WTC11 (cell line): ENCODE data around the gene ZNF880. TPM values are rescaled to one million over a fixed set of nuclear protein-coding genes. Genes with fewer than 3 reads are reported as not detected.

Source experiments
- ATAC-seq: fragments of 200-7000 bp; cut with Tn5 transposase; 2 replicates; pipeline ENCODE4 v1.10.0; 2021; ENCODE audit warnings: mild to moderate bottlenecking, moderate library complexity
- CTCF ChIA-PET: fragments of 300-600 bp; sonication (Branson Sonifier 250); formaldehyde crosslinking; loops from one replicate; lab custom pipeline; 2021; ENCODE audit warnings: antibody characterized with exemption; lab: Charles Lee
- POLR2A ChIA-PET: fragments of 350-600 bp; sonication (Branson Sonifier 250); formaldehyde crosslinking; loops from one replicate; lab custom pipeline; 2021; ENCODE audit warnings: antibody characterized with exemption; lab: Charles Lee
- DNase-seq: peaks from one replicate; pipeline ENCODE4 v3.0.0; 2021; ENCODE audit warnings: low spot score
- H3K27ac Mint-ChIP-seq: 2 replicates; pipeline ENCODE4 v1.8.0; 2021; ENCODE audit warnings: mixed read lengths
- H3K27me3 Mint-ChIP-seq: 2 replicates; pipeline ENCODE4 v1.8.0; 2021; ENCODE audit warnings: low read depth, mild to moderate bottlenecking, moderate library complexity, mixed read lengths
- H3K36me3 Mint-ChIP-seq: 2 replicates; pipeline ENCODE4 v1.8.0; 2021; ENCODE audit warnings: mixed read lengths
- H3K4me1 Mint-ChIP-seq: 2 replicates; pipeline ENCODE4 v1.8.0; 2022; ENCODE audit warnings: mixed read lengths
- H3K4me3 Mint-ChIP-seq: 2 replicates; pipeline ENCODE4 v1.8.0; 2021; ENCODE audit warnings: mild to moderate bottlenecking, moderate library complexity, mixed read lengths
- H3K9me3 Mint-ChIP-seq: 2 replicates; pipeline ENCODE4 v1.8.0; 2021; ENCODE audit warnings: mixed read lengths
- CBFB ChIP-seq: sonication (generic); formaldehyde crosslinking; IDR thresholded peaks from 2 replicates; pipeline ENCODE4 v1.8.1; 2022; ENCODE audit warnings: mild to moderate bottlenecking, low read depth, missing genetic modification reagents
- E2F1 ChIP-seq: sonication (generic); formaldehyde crosslinking; IDR thresholded peaks from 2 replicates; pipeline ENCODE4 v1.8.0; 2022; ENCODE audit warnings: mild to moderate bottlenecking, missing genetic modification reagents
- ETV6 ChIP-seq: sonication (generic); formaldehyde crosslinking; IDR thresholded peaks from 2 replicates; pipeline ENCODE4 v1.8.1; 2022; ENCODE audit warnings: mild to moderate bottlenecking, missing genetic modification reagents
- HMGXB4 ChIP-seq: sonication (generic); formaldehyde crosslinking; IDR thresholded peaks from 2 replicates; pipeline ENCODE4 v1.8.1; 2023; ENCODE audit warnings: mild to moderate bottlenecking, moderate library complexity, missing genetic modification reagents
- IRF1 ChIP-seq: sonication (generic); formaldehyde crosslinking; IDR thresholded peaks from 2 replicates; pipeline ENCODE4 v1.8.0; 2023; ENCODE audit warnings: missing genetic modification reagents
- NFYB ChIP-seq: sonication (generic); formaldehyde crosslinking; conservative IDR thresholded peaks from 2 replicates; pipeline ENCODE4 v1.8.0; 2022; ENCODE audit warnings: low read depth, missing genetic modification reagents
- NR2C2 ChIP-seq: sonication (generic); formaldehyde crosslinking; IDR thresholded peaks from 2 replicates; pipeline ENCODE4 v1.8.0; 2022; ENCODE audit warnings: mild to moderate bottlenecking, missing genetic modification reagents
- PRDM15 ChIP-seq: sonication (generic); formaldehyde crosslinking; IDR thresholded peaks from 2 replicates; pipeline ENCODE4 v1.8.0; 2022; ENCODE audit warnings: missing genetic modification reagents
- ZBTB43 ChIP-seq: sonication (generic); formaldehyde crosslinking; IDR thresholded peaks from 2 replicates; pipeline ENCODE4 v1.8.1; 2023; ENCODE audit warnings: mild to moderate bottlenecking, missing genetic modification reagents
- total RNA-seq: library from RNA; stranded (reverse); gene quantifications from 3 replicates; pipeline ENCODE4 v1.2.3, GENCODE V29; 2021
- TF ChIP-seq, protein P1 (sequence below): sonication (generic); formaldehyde crosslinking; IDR thresholded peaks from 2 replicates; pipeline ENCODE4 v1.8.0; 2023; ENCODE audit warnings: mild to moderate bottlenecking, missing genetic modification reagents
- TF ChIP-seq, protein P2 (sequence below): sonication (generic); formaldehyde crosslinking; IDR thresholded peaks from 2 replicates; pipeline ENCODE4 v1.8.1; 2022; ENCODE audit warnings: mild to moderate bottlenecking, missing genetic modification reagents, moderate library complexity, borderline replicate concordance

Gene ZNF880
- total RNA-seq, 1 experiment from 2014 or later: 34.0 TPM

- CTCF ChIA-PET: interaction anchor here (0.8 to 1.7 kb wide), 3 partner anchors 8 to 206 kb away, joined by 3 to 6 read pairs (median 3); no protein-coding TSS in a partner anchor
- POLR2A ChIA-PET: no interaction called here
- TF ChIP-seq E2F1 (CRISPR knock-in tag) (no peak), IRF1 (CRISPR knock-in tag) (no peak), CBFB (no peak), HMGXB4 (no peak), PRDM15 (no peak), NFYB (CRISPR knock-in tag) (no peak), NR2C2 (CRISPR knock-in tag) (no peak), ETV6 (CRISPR knock-in tag) (no peak), ZBTB43 (CRISPR knock-in tag) (no peak)
- TF ChIP-seq, protein P1, sequence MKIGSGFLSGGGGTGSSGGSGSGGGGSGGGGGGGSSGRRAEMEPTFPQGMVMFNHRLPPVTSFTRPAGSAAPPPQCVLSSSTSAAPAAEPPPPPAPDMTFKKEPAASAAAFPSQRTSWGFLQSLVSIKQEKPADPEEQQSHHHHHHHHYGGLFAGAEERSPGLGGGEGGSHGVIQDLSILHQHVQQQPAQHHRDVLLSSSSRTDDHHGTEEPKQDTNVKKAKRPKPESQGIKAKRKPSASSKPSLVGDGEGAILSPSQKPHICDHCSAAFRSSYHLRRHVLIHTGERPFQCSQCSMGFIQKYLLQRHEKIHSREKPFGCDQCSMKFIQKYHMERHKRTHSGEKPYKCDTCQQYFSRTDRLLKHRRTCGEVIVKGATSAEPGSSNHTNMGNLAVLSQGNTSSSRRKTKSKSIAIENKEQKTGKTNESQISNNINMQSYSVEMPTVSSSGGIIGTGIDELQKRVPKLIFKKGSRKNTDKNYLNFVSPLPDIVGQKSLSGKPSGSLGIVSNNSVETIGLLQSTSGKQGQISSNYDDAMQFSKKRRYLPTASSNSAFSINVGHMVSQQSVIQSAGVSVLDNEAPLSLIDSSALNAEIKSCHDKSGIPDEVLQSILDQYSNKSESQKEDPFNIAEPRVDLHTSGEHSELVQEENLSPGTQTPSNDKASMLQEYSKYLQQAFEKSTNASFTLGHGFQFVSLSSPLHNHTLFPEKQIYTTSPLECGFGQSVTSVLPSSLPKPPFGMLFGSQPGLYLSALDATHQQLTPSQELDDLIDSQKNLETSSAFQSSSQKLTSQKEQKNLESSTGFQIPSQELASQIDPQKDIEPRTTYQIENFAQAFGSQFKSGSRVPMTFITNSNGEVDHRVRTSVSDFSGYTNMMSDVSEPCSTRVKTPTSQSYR (CRISPR knock-in tag): no peak
- TF ChIP-seq, protein P2, sequence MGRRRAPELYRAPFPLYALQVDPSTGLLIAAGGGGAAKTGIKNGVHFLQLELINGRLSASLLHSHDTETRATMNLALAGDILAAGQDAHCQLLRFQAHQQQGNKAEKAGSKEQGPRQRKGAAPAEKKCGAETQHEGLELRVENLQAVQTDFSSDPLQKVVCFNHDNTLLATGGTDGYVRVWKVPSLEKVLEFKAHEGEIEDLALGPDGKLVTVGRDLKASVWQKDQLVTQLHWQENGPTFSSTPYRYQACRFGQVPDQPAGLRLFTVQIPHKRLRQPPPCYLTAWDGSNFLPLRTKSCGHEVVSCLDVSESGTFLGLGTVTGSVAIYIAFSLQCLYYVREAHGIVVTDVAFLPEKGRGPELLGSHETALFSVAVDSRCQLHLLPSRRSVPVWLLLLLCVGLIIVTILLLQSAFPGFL (CRISPR knock-in tag): no peak
- DNase-seq: no peak
- H3K27me3 Mint-ChIP-seq: peaks cover 14% of the 10 kb centered on the region
- peaks cover 32% of the 10 kb centered on the region for H3K9me3 Mint-ChIP-seq
- peak overlapping the region; percentile 80 for H3K27ac Mint-ChIP-seq
- peak; percentile 20 for ATAC-seq
- H3K36me3 Mint-ChIP-seq: peaks cover 27% of the 10 kb centered on the region
- peak overlapping the region; percentile 92 for H3K4me3 Mint-ChIP-seq
- peaks cover 9% of the 10 kb centered on the region for H3K4me1 Mint-ChIP-seq
These were observed 34.0 kb upstream of the ZNF880 start for GRCh38 chr19:52335768-52336116.
